GM12878 (cell line): Measurements from ENCODE around the gene ATP6V0E2. TPM values are rescaled to one million over a fixed set of nuclear protein-coding genes. Genes with fewer than 3 reads are reported as not detected.
A peak's percentile ranks its signal among the peaks of the same experiment; 100 is the strongest.

Experiments
- ATAC-seq: fragments of 200-7000 bp; cut with Tn5 transposase; 3 replicates; pipeline ENCODE4 v1.9.1; 2020; ENCODE audit warnings: mild to moderate bottlenecking, moderate library complexity
- BruUV-seq: library from RNA; stranded (reverse); fragments of 400-500 nt; replicated peaks from 2 replicates; lab custom pipeline; 2021; lab: Mats Ljungman, UMichigan
- CTCF ChIA-PET: fragments of 300-600 bp; sonication (Branson Sonifier 250); formaldehyde crosslinking; extraction: SDS; loops from one replicate; lab custom pipeline; 2021; ENCODE audit warnings: inconsistent platforms; lab: Yijun Ruan, JAX
- POLR2A ChIA-PET: fragments of 350-600 bp; formaldehyde crosslinking; extraction: SDS; loops from one replicate; lab custom pipeline; 2021; ENCODE audit warnings: inconsistent platforms; lab: Charles Lee
- RAD21 ChIA-PET: fragments of 300-600 bp; sonication (Branson Sonifier 250); formaldehyde crosslinking; loops from one replicate; lab custom pipeline; 2023; ENCODE audit warnings: antibody characterized with exemption; ENCODE audit not compliant: unreplicated experiment; lab: Charles Lee
- SMC1A ChIA-PET: fragments of 300-600 bp; sonication (Branson Sonifier 250); formaldehyde crosslinking; loops from one replicate; lab custom pipeline; 2023; ENCODE audit not compliant: unreplicated experiment, uncharacterized antibody; lab: Charles Lee
- DNase-seq: peaks from one replicate; pipeline ENCODE4 v3.0.0-alpha.2; 2011; ENCODE audit warnings: low read depth, low spot score
- FAIRE-seq: peaks from 3 replicates; lab custom pipeline; 2011; peaks lifted over from hg19 to GRCh38; lab: Jason Lieb, UNC
- H2AFZ ChIP-seq: 2 replicates; pipeline ENCODE4 v1.6.0; 2011; ENCODE audit warnings: low read depth, low read length, control low read depth; ENCODE audit not compliant: control insufficient read depth
- H3K27ac ChIP-seq: 2 replicates; pipeline ENCODE4 v1.5.1; 2011; ENCODE audit warnings: control low read depth; ENCODE audit not compliant: control insufficient read depth, insufficient read depth
- H3K27me3 ChIP-seq, 2 experiments: replicated peaks in 1 of 2; 2 replicates each; pipeline versions ENCODE4 v1.6.0 to v1.6.1; 2011; ENCODE audit warnings: low read length in 1 of 2; ENCODE audit not compliant: control insufficient read depth in 2 of 2, insufficient read depth in 2 of 2
- H3K36me3 ChIP-seq, 2 experiments: 2 replicates each; pipeline ENCODE4 v1.5.1; 2011; ENCODE audit warnings: low read length in 1 of 2; ENCODE audit not compliant: control insufficient read depth in 2 of 2, insufficient read depth in 2 of 2
- H3K4me1 ChIP-seq: 2 replicates; pipeline ENCODE4 v1.6.1; 2011; ENCODE audit warnings: mild to moderate bottlenecking, low read length, moderate library complexity, mixed read lengths; ENCODE audit not compliant: control insufficient read depth, insufficient read depth
- H3K4me2 ChIP-seq: 2 replicates; pipeline ENCODE4 v1.6.0; 2011; ENCODE audit warnings: control low read depth; ENCODE audit not compliant: control insufficient read depth, insufficient read depth
- H3K4me3 ChIP-seq: fragments of 200-600 bp; sonication (generic); 2 replicates; pipeline ENCODE4 v1.5.1; 2016
- H3K79me2 ChIP-seq: 2 replicates; pipeline ENCODE4 v1.6.0; 2011; ENCODE audit warnings: low read length; ENCODE audit not compliant: control insufficient read depth, insufficient read depth
- H3K9ac ChIP-seq: 2 replicates; pipeline ENCODE4 v1.8.0; 2011; ENCODE audit warnings: low read length, control low read depth, mixed read lengths; ENCODE audit not compliant: control insufficient read depth, insufficient read depth
- H3K9me3 ChIP-seq: replicated peaks from 3 replicates; pipeline ENCODE4 v1.5.1; 2011; ENCODE audit warnings: mild to moderate bottlenecking, low read length; ENCODE audit not compliant: control insufficient read depth, insufficient read depth
- H4K20me1 ChIP-seq: 2 replicates; pipeline ENCODE4 v1.6.0; 2011; ENCODE audit not compliant: control insufficient read depth, insufficient read depth
- ATF2 ChIP-seq: IDR thresholded peaks from 2 replicates; pipeline ENCODE4 v1.6.1; 2012; ENCODE audit warnings: low read length, inconsistent platforms
- CBX3 ChIP-seq: fragments of 200-600 bp; sonication (generic); IDR thresholded peaks from 2 replicates; pipeline ENCODE4 v1.6.1; 2016; ENCODE audit warnings: low read depth, borderline replicate concordance
- EGR1 ChIP-seq, 2 experiments: IDR thresholded peaks; 1 replicate in 1 of 2; 2 replicates in 1 of 2; pipeline ENCODE4 v1.6.1; 2011 to 2012; ENCODE audit warnings: low read depth in 2 of 2, low read length in 2 of 2, borderline replicate concordance in 1 of 2, mild to moderate bottlenecking in 1 of 2, moderate library complexity in 1 of 2
- IKZF2 ChIP-seq, 2 experiments: fragments of 450-650 bp; IDR thresholded peaks; 2 replicates each; pipeline ENCODE4 v1.6.1; 2017; ENCODE audit warnings: mild to moderate bottlenecking in 2 of 2, moderate library complexity in 2 of 2
- IRF4 ChIP-seq: IDR thresholded peaks from 2 replicates; pipeline ENCODE4 v1.6.1; 2011; ENCODE audit warnings: low read depth, low read length
- MEF2B ChIP-seq: fragments of 450-650 bp; IDR thresholded peaks from 2 replicates; pipeline ENCODE4 v1.6.1; 2018; ENCODE audit warnings: mild to moderate bottlenecking, moderate library complexity; ENCODE audit not compliant: partially characterized antibody, poor library complexity, severe bottlenecking
- RUNX3 ChIP-seq: IDR thresholded peaks from 2 replicates; pipeline ENCODE4 v1.6.1; 2012; ENCODE audit warnings: low read length, inconsistent platforms
- SPI1 ChIP-seq: IDR thresholded peaks from 2 replicates; pipeline ENCODE4 v1.6.1; 2011; ENCODE audit warnings: low read depth, mild to moderate bottlenecking, low read length, moderate library complexity, borderline replicate concordance; ENCODE audit not compliant: insufficient read depth
- SREBF1 ChIP-seq: IDR thresholded peaks from 2 replicates; pipeline ENCODE4 v1.6.1; 2012; ENCODE audit warnings: mild to moderate bottlenecking, low read length
- TCF12 ChIP-seq: IDR thresholded peaks from 2 replicates; pipeline ENCODE4 v1.6.1; 2011; ENCODE audit warnings: low read depth, mild to moderate bottlenecking, low read length
- ZNF24 ChIP-seq: fragments of 450-650 bp; IDR thresholded peaks from 2 replicates; pipeline ENCODE4 v1.6.1; 2017; ENCODE audit warnings: antibody characterized with exemption, mild to moderate bottlenecking
- WGBS: methylation state at CpG from one replicate; pipeline ENCODE4 v1.1.6; 2016; ENCODE audit warnings: low lambda C conversion rate; ENCODE audit not compliant: insufficient replicate concordance, insufficient coverage; ENCODE audit errors: missing lambda C conversion rate; 5-methylcytosine and 5-hydroxymethylcytosine counted together
- in situ Hi-C: fragments of 300-500 bp; cut with MboI; formaldehyde crosslinking; loops from 9 replicates; pipeline ENCODE4 v1.14.3; 2018; ENCODE audit warnings: mixed read lengths
- intact Hi-C: fragments of 100-400 bp; cut with micrococcal nuclease; formaldehyde crosslinking; loops from one replicate; pipeline ENCODE4 v1.14.2; 2022; ENCODE audit not compliant: unreplicated experiment
- polyA plus RNA-seq, 11 experiments: library from polyadenylated mRNA; depleted of rRNA in 4 of 11; unstranded in 6 of 11; stranded (reverse) in 5 of 11; fragments of >200 nt; fragmentation: Nextera tagmentation in 4 of 11; fragmentation: Illumina TruSeq in 1 of 11; extraction: Ambion mirVana in 4 of 11; extraction: Trizol in 1 of 11; gene quantifications; 1 replicate in 1 of 11; 2 replicates in 10 of 11; pipeline versions ENCODE4 v1.2.1 to v1.2.3, GENCODE V29; 2011 to 2016; ENCODE audit warnings: inconsistent platforms in 2 of 11, missing spikeins in 2 of 11, low read depth in 1 of 11
- total RNA-seq, 4 experiments: library from RNA; depleted of rRNA in 3 of 4; stranded (reverse); fragments of >200 nt in 3 of 4; fragmentation: Illumina TruSeq in 1 of 4; extraction: Trizol in 1 of 4; gene quantifications; 2 replicates each; pipeline versions ENCODE4 v1.2.1 to v1.2.3, GENCODE V29; 2013 to 2021
- TF ChIP-seq, protein P1 (sequence below): fragments of 450-650 bp; IDR thresholded peaks from 2 replicates; pipeline ENCODE4 v1.6.1; 2017; ENCODE audit warnings: borderline replicate concordance

ATP6V0E2 gene
- total and polyA plus RNA-seq, 10 of the 15 experiments (the other 5 are each of a cell fraction or from before 2014, with no cell fraction given): 1.5 to 54.7 (median 27.6) TPM

GRCh38 chr7:149846436-149847046 lies 27.2 kb upstream of the ATP6V0E2 start:
- CTCF ChIA-PET: interaction anchor here (0.6 to 1.3 kb wide), 2 partner anchors 9 to 37 kb away, joined by 3 to 4 read pairs; no protein-coding TSS in a partner anchor
- peak; percentile 96 for ATAC-seq
- Histone ChIP-seq H2AFZ (no peak overlapping the region), H3K4me2 (peak overlapping the region; percentile 44; the same call in 1 of the 2 replicates), H3K27ac (0 out of 2 replicates have a peak overlapping the region, but pooled peaks have one; percentile 13), H3K79me2 (no peaks in the 10 kb centered on the region), H3K4me3 (no peak overlapping the region), H3K9ac (no peak overlapping the region), H3K4me1 (peaks cover 11% of the 10 kb centered on the region), H4K20me1 (no peaks in the 10 kb centered on the region), H3K9me3 (no peaks in the 10 kb centered on the region), H3K27me3 (no peaks in the 10 kb centered on the region), H3K36me3 (no peaks in the 10 kb centered on the region)
- FAIRE-seq: peak; percentile 57
- intact Hi-C loops: no loop called here
- RAD21 ChIA-PET: interaction anchor here (0.6 to 0.9 kb wide), 2 partner anchors 8 to 25 kb away, joined by 3 read pairs; partner anchors contain the start of gene ZNF862
- SMC1A ChIA-PET: interaction anchor here (1.0 to 1.3 kb wide), 2 partner anchors 8 to 24 kb away, joined by 4 to 5 read pairs; partner anchors contain the start of gene ZNF862
- 21% methylated on average over 3 of the region's 3 CpGs for WGBS
- POLR2A ChIA-PET: interaction anchor here (0.6 to 1.2 kb wide), 2 partner anchors 182 to 1786 kb away, joined by 3 read pairs; no protein-coding TSS in a partner anchor
- DNase-seq: peak; percentile 38
- TF ChIP-seq RUNX3 (peak; percentile 62), IKZF2 (IDR thresholded peaks at IDR 0.05) (peak in 1 of 2 experiments; percentile 33; a peak in 1 of 4 replicates), MEF2B (peak; percentile 80), ZNF24 (peak; percentile 95), SREBF1 (no peak), TCF12 (no peak), IRF4 (0 out of 2 replicates have a peak, but pooled peaks have one; percentile 24), SPI1 (peak; percentile 66; the same call in 1 of the 2 replicates), ATF2 (0 out of 2 replicates have a peak, but pooled peaks have one; percentile 28), CBX3 (no peak), EGR1 (IDR thresholded peaks at IDR 0.05; ENCODE audit: borderline replicate concordance in 1 of 2, low read depth in 2 of 2, low read length in 2 of 2) (no peak)
- TF ChIP-seq, protein P1, sequence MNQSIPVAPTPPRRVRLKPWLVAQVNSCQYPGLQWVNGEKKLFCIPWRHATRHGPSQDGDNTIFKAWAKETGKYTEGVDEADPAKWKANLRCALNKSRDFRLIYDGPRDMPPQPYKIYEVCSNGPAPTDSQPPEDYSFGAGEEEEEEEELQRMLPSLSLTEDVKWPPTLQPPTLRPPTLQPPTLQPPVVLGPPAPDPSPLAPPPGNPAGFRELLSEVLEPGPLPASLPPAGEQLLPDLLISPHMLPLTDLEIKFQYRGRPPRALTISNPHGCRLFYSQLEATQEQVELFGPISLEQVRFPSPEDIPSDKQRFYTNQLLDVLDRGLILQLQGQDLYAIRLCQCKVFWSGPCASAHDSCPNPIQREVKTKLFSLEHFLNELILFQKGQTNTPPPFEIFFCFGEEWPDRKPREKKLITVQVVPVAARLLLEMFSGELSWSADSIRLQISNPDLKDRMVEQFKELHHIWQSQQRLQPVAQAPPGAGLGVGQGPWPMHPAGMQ: no peak
- BruUV-seq: no TSS peak
- in situ Hi-C loops: no loop called here
